Right atrium auricular region (tissue), 2 donors: ENCODE measurements around the gene OSBPL8. TPM values are rescaled to one million over a fixed set of nuclear protein-coding genes. Genes with fewer than 3 reads are reported as not detected.

ENCODE experiments used
- DNase-seq: peaks from one replicate; pipeline ENCODE4 v3.0.0-alpha.2; 2019; ENCODE audit warnings: low spot score
- H3K27ac ChIP-seq, 2 donors: fragments of 200-600 bp; sonication (generic); 1 replicate in 1 of 2; 2 replicates in 1 of 2; pipeline ENCODE4 v1.5.1; 2016 to 2019
- H3K27me3 ChIP-seq, 2 donors: fragments of 200-600 bp; sonication (generic); one replicate each; pipeline versions ENCODE4 v1.5.1 to v1.6.0; 2017 to 2019
- H3K36me3 ChIP-seq: fragments of 200-600 bp; sonication (generic); one replicate; pipeline ENCODE4 v1.5.1; 2016
- H3K4me1 ChIP-seq, 2 donors: fragments of 200-600 bp; sonication (generic); one replicate each; pipeline versions ENCODE4 v1.5.1 to v1.6.0; 2017 to 2019
- H3K4me3 ChIP-seq, 2 donors: fragments of 200-600 bp; sonication (generic); 1 replicate in 1 of 2; 2 replicates in 1 of 2; pipeline ENCODE4 v1.5.1; 2017 to 2019; ENCODE audit warnings: mild to moderate bottlenecking in 1 of 2, moderate library complexity in 1 of 2
- H3K9me3 ChIP-seq, 2 donors: fragments of 200-600 bp; sonication (generic); one replicate each; pipeline ENCODE4 v1.5.1; 2019
- CTCF ChIP-seq, 2 donors: fragments of 200-600 bp; sonication (generic); IDR thresholded peaks; one replicate each; pipeline ENCODE4 v1.5.1; 2019; ENCODE audit warnings: antibody characterized with exemption in 2 of 2
- total RNA-seq, 2 donors: library from RNA; depleted of rRNA; stranded (reverse); fragments of >200 nt; gene quantifications; one replicate each; pipeline ENCODE4 v1.1.0, GENCODE V29; 2016

The OSBPL8 gene
- total RNA-seq, 2 donors from 2014 or later = 19.7 to 23.7 TPM

GRCh38 chr12:76533331-76533730 is 26.2 kb downstream of the OSBPL8 start:
- no peaks in the 10 kb centered on the region for H3K36me3 ChIP-seq
- H3K4me1 ChIP-seq = no peaks in the 10 kb centered on the region
- no peaks in the 10 kb centered on the region for H3K27me3 ChIP-seq
- TF ChIP-seq CTCF (IDR thresholded peaks at IDR 0.05) = no peak
- H3K9me3 ChIP-seq = no peaks in the 10 kb centered on the region
- no peak for DNase-seq
- H3K27ac ChIP-seq = no peak overlapping the region
- H3K4me3 ChIP-seq = no peak overlapping the region

- no peaks in the 10 kb centered on the region for H3K36me3 ChIP-seq
- TF ChIP-seq CTCF (IDR thresholded peaks at IDR 0.05) = no peak
- DNase-seq = no peak
- no peaks in the 10 kb centered on the region for H3K27me3 ChIP-seq
- H3K9me3 ChIP-seq = no peaks in the 10 kb centered on the region
- no peak overlapping the region for H3K27ac ChIP-seq
- H3K4me1 ChIP-seq = no peaks in the 10 kb centered on the region
- no peak overlapping the region for H3K4me3 ChIP-seq
Measured at GRCh38 chr12:76532520-76532919, 27.1 kb downstream of the OSBPL8 start.

- H3K27ac ChIP-seq = no peak overlapping the region
- H3K4me3 ChIP-seq = no peak overlapping the region
- no peaks in the 10 kb centered on the region for H3K4me1 ChIP-seq
- no peaks in the 10 kb centered on the region for H3K27me3 ChIP-seq
- no peaks in the 10 kb centered on the region for H3K36me3 ChIP-seq
- TF ChIP-seq CTCF (IDR thresholded peaks at IDR 0.05) = no peak
- H3K9me3 ChIP-seq = no peaks in the 10 kb centered on the region
- no peak for DNase-seq
Measured at GRCh38 chr12:76531056-76531455, 28.5 kb downstream of the OSBPL8 start.

- H3K27me3 ChIP-seq = no peaks in the 10 kb centered on the region
- H3K27ac ChIP-seq = no peak overlapping the region
- H3K4me1 ChIP-seq = no peaks in the 10 kb centered on the region
- no peak for TF ChIP-seq CTCF (IDR thresholded peaks at IDR 0.05)
- no peak overlapping the region for H3K4me3 ChIP-seq
- DNase-seq = no peak
- no peaks in the 10 kb centered on the region for H3K36me3 ChIP-seq
- H3K9me3 ChIP-seq = no peaks in the 10 kb centered on the region
Measured at GRCh38 chr12:76530516-76530915, 29.1 kb downstream of the OSBPL8 start.

GRCh38 chr12:76529226-76529918 is 30.2 kb downstream of the OSBPL8 start:
- no peak overlapping the region for H3K4me3 ChIP-seq
- no peaks in the 10 kb centered on the region for H3K4me1 ChIP-seq
- H3K27me3 ChIP-seq = no peaks in the 10 kb centered on the region
- no peaks in the 10 kb centered on the region for H3K9me3 ChIP-seq
- TF ChIP-seq CTCF (IDR thresholded peaks at IDR 0.05) = no peak
- no peak for DNase-seq
- H3K27ac ChIP-seq = no peak overlapping the region
- no peaks in the 10 kb centered on the region for H3K36me3 ChIP-seq

- H3K4me3 ChIP-seq = no peak overlapping the region
- no peak overlapping the region for H3K27ac ChIP-seq
- no peak for TF ChIP-seq CTCF (IDR thresholded peaks at IDR 0.05)
- H3K9me3 ChIP-seq = no peaks in the 10 kb centered on the region
- no peaks in the 10 kb centered on the region for H3K4me1 ChIP-seq
- H3K36me3 ChIP-seq = no peaks in the 10 kb centered on the region
- no peak for DNase-seq
- H3K27me3 ChIP-seq = no peaks in the 10 kb centered on the region
Measured at GRCh38 chr12:76523408-76523807, 36.2 kb downstream of the OSBPL8 start.
